HG03175 (cell line): ENCODE results near the gene NOTO.

Experiments
- ATAC-seq: cut with Tn5 transposase; IDR thresholded peaks from one replicate; pipeline ENCODE4 v1.9.1; 2021; ENCODE audit warnings: mild to moderate bottlenecking, moderate library complexity; ENCODE audit not compliant: unreplicated experiment

Gene NOTO

DNA sequence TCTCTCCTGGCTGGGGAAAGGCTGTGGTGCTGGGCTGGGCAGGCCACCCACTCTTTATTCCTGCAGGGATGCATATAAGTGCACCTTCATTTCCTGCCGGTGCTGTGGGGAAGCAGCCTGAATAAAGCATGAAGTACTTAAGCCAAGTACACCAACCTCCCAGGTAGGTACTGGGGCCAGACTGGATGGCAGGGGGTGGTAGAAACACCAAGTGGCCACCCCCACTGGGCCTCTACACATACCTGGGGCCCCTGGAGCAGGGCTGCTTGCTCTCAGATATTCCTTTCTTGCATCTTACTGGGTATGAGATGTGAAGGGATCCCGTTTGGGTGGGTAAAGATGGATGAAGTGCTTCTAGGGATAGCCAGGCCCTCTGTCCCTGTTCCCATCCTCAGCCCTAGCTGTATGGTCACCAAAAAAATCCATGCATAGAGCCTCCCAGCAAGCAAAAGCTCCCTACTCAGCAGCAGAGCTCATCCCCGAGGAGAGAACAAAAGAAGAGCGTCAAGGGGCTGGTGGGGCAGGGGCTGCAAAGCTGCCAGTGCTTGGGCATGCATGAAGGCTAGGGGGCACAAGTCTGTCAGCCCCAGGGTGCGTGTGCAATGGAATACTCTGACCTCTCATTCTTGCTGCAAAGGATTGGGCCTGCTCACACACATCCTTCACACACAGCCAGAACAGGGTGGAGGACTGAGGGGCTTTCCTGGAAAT lies 53.7 kb downstream of the NOTO start:
- ATAC-seq: no peak

DNA sequence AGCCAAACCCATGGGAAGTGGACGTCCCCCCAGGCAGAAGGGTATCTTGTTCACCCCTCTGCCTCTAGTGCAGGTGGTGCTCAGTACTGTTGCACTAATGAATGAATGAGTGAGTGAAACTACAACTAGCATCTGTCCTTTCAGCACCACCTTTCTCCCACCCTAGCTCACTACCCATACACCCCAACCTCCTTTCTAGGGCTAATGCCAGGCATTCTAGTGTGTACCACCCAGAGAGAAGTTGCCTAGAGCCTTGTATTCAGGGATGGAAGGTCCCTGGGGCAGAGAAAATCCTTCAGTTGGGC lies 54.2 kb downstream of the NOTO start:
- ATAC-seq: no peak

DNA sequence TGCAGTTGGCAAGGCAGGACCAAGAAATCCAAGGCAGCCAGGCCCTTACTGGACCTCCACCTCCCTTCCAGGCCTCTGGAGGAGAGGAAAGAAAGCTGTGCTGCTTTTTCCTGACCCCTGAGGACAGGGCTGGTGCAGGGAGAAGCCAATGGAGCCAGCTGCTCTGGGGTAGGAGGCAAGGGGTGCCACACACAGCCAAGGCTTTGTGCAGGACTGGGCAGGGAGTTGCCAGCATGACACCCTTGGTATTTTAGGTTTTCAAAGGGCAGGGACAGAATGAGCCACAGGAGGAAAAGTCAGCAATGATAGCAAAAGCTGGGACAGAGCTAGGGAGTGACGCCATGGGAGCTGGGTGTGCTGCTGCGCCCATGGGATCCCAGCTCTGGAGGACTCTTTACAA lies 54.6 kb downstream of the NOTO start:
- no peak for ATAC-seq

DNA sequence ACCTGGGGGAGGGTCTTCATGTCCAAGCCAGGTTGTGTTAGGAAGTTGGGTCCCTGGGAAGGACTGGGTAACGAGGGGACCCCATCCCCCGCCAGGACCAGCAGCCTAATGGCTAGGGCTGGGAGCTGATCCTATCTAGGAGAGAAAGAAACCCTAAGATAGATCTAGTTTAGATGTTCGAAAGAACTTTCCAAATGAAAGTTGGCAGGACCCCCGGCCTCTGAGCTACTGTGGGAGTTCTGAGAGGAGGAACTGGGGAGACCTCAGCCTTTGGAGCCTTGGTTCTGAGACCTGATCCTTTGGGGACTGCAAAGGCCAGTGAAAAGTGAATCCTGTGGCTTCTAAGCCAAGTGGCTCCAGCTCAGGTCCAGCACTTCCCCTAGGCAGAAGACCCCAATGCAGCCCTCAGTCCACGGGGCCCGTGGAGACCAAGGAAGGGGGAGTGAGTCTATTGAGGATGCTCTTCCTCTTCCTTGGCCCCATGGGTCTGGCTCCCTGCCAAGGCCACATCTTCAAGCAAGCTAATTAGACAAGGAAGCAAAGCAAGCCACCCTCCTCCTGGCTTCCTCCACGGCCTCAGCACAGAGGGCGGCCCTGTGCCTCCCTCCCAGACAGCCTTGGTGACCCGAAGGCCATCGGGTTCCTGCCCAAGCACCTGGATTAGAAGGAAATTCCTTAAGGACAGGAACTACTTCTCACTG lies 55.2 kb downstream of the NOTO start:
- ATAC-seq: no peak

DNA sequence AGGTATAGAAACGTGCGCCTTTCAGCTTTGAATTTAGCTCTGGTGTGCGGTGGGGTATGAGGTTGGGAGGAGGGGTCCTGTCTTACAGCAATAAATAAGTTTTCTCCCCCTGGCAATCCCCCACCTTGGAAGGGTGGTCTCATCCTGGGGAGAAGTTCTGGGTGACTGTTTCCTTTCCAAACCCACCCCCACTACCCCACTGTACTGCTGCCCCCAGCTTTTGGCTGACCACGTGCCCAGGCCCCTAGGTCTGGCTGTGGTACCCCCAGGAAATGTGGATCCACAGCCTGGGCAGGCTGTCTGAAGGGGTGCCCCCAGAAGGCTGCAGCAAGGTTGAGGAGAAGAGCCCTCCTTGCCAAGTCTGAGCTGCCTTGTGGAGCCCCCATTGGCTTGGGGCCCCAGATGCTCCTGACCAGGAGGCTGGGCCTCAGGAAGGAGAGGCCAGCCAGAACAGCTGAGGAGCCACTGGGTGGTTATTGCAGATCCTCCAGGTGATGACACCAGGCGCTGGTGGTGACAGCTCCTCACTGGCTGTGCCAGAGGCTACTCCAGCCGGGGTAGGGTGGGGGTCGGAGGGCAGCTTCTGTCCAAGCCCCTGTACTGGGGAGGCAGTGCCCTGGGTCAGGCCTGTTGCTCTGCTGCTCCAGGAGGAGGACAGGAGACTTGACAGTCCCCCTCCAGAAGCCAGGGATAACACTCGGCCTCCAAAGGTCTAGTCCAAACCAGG lies 56.0 kb downstream of the NOTO start:
- ATAC-seq: no peak

DNA sequence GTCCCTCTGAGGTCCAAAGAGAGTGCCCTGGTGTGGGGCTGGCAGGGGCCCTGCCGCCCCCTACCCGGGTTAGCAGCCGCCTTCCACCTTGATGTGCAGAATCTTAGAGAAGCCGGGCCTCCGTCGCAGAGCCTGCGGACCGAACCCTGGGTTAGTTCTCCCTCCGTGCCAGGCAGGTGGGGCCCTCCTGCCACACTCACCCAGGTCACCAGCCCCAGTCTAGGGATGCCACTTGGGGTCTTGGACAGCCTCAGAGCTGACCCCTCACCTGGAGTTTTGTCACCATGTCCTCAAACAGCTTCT lies 56.5 kb downstream of the NOTO start:
- no peak for ATAC-seq

DNA sequence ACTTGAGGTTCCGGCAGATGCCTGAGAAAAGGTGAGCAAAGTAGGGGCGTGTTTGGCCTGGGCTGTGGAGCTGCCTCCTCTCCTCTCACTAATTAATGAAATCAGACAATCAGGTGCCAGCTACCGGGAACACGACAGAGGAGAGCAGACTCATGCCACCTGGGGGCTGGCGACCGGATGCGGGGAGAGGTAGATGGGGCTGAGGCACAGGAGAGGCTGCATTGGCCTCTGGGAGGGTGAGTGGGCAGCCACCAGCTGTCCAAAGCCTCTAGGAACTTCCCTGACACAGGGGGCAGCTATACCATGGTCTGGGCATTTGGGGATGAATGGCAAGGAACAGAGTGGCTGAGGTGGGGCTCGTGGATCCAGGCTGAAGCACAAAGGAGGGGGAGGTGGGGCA lies 56.9 kb downstream of the NOTO start:
- ATAC-seq: no peak

DNA sequence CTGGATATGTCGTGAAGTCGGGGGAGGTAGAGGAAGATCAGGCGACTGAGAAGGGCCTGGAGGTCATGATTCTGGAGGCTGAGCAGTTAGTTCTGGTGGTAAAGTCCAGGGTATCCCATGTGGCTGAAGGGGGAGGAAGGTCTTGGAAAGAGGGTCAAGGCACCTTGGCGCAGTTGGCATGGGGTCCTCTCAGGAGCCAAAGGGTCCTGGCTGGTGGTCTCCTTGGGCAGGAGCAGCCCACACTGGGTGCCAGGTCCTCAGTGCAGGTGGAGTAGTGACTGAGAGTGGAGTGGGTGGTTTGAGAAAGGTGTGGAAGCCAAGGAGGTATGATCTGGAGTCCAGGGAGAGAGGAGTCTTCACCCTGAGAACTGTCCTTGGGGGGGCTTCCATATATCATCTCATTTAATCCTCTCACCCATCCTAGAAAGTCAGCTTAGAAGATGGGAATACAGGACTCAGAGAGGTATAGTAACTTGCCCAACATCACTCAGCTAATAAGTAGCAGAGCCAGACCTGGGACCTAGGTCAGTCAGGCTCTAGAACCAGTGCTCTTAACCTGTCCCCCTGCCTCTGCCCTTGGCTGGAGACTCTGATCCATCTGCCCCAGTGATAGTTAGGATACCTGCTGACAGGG lies 57.4 kb downstream of the NOTO start:
- ATAC-seq: no peak

DNA sequence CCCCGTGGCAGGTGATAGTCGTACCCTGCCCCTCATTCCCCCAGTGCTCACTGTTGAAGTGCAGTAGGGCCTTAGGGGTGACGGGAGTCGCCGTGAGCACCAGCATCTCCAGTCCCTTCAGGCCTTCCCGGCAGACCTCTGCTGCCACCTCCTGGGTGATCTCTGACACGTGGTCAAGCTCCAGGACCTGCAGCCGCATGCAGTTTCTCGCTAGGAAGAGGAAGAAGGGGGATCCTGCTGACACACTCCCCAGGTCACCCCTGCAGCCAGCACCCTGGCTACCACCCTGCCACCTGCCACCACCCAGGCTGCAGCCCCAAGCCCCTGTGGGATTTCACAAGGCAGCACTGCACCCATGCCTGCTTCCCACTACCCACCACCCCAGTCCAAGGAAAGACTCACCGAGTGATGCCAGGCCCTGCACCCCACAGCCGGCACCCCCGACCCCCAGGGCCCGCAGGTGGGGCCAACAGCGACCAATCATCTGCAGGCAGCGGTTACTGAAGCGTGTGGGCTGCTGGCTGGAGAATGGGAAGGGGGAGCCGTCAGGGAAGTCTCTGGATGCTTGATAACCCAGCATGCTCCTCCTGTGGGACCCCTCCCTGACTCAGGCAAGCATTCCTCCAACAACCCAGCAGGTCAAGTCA lies 58.1 kb downstream of the NOTO start:
- no peak for ATAC-seq
